ENCODE measurements around the gene VAT1. TPM values are rescaled to one million over a fixed set of nuclear protein-coding genes. Genes with fewer than 3 reads are reported as not detected.
A peak's percentile ranks its signal among the peaks of the same experiment; 100 is the strongest.

VAT1 gene
- total and polyA plus RNA-seq, 2 donors (not counting 1 experiment from before 2014, with no cell fraction given) = 20.4 to 90.7 TPM

GRCh38 chr17:43020789-43021740 lies 1.1 kb downstream of the VAT1 start:
- WGBS (ENCODE audit: insufficient coverage) = 23% methylated on average over 12 of the region's 40 CpGs
- H3K9me3 ChIP-seq (ENCODE audit: control extremely low read depth in 1 of 3, control insufficient read depth in 2 of 3, insufficient read depth in 1 of 3, low read length in 2 of 3) = no peaks in the 10 kb centered on the region
- peak overlapping the region in 1 of 2 donors; percentile 29 for H3K27ac ChIP-seq (ENCODE audit: low read length in 2 of 2)
- DNase-seq (peak; percentile 77), ATAC-seq (ENCODE audit: low read depth) (peak; percentile 5)
- no peaks in the 10 kb centered on the region for H3K27me3 ChIP-seq (replicated peaks in 1 of 4; ENCODE audit: control extremely low read depth in 1 of 4, control insufficient read depth in 3 of 4, insufficient read depth in 4 of 4, low read length in 3 of 4)
- CTCF ChIA-PET = interaction anchor here (1.0 to 1.5 kb wide), 4 partner anchors 15 to 318 kb away, joined by 3 to 5 read pairs (median 4); partner anchors contain the start of genes IFI35 and RPL27
- H3K79me2 ChIP-seq (ENCODE audit: control insufficient read depth, insufficient read depth, low read length) = no peaks in the 10 kb centered on the region
- no peaks in the 10 kb centered on the region for H3K27me3 Mint-ChIP-seq
- peak overlapping the region; percentile 91 for H3K27ac Mint-ChIP-seq
- H2AFZ ChIP-seq (ENCODE audit: insufficient read depth, low read depth, low read length, poor library complexity, severe bottlenecking) = peak overlapping the region; percentile 98
- TF ChIP-seq CTCF (IDR thresholded peaks at IDR 0.05) (no peak), EZH2 (IDR thresholded peaks at IDR 0.05; ENCODE audit: borderline replicate concordance, insufficient read depth, low read depth, low read length, poor library complexity, severe bottlenecking) (no peak)
- H3K9me3 Mint-ChIP-seq (ENCODE audit: insufficient read depth) = no peaks in the 10 kb centered on the region
- H4K20me1 ChIP-seq (ENCODE audit: control insufficient read depth, insufficient read depth, low read length, poor library complexity, severe bottlenecking) = no peaks in the 10 kb centered on the region
- peak overlapping the region; percentile 22 to 91 (median 81) for H3K4me3 ChIP-seq (ENCODE audit: control extremely low read depth in 1 of 5, extremely low read depth in 1 of 5, insufficient read depth in 1 of 5, low read depth in 2 of 5, low read length in 4 of 5)
- peaks cover 9 to 31% of the 10 kb centered on the region in 2 donors for H3K4me1 ChIP-seq (ENCODE audit: control insufficient read depth in 2 of 2, insufficient read depth in 2 of 2, low read length in 2 of 2)
- peak overlapping the region; percentile 97 for H3K4me2 ChIP-seq (replicated peaks; ENCODE audit: low read depth, low read length, poor library complexity, severe bottlenecking)
- H3K4me3 Mint-ChIP-seq = peak overlapping the region; percentile 97
- H3K9ac ChIP-seq (ENCODE audit: low read length) = peak overlapping the region; percentile 94
- H3K4me1 Mint-ChIP-seq = peaks cover 35% of the 10 kb centered on the region
- no peaks in the 10 kb centered on the region for H3K36me3 ChIP-seq (replicated peaks in 1 of 2; ENCODE audit: control extremely low read depth in 1 of 2, control insufficient read depth in 1 of 2, extremely low read depth in 1 of 2, insufficient read depth in 2 of 2, low read length in 1 of 2)
- POLR2A ChIA-PET = interaction anchor here (0.6 to 2.4 kb wide), 6 partner anchors 23 to 524 kb away, joined by 3 to 15 read pairs (median 5); partner anchors contain the start of genes RPL27 and TMEM106A
- intact Hi-C loops (cut with micrococcal nuclease) = no loop called here

Measured in B cell (primary cell).